Fibroblast of skin of right quadriceps (primary cell): ENCODE data around the gene MRPS11.
A peak's percentile ranks its signal among the peaks of the same experiment; 100 is the strongest.
"Not testable (repeated sequence)": the region's sequence is repeated elsewhere in the genome, so short reads cannot be mapped to it uniquely, and the experiment has no call there.

Source experiments
- DNase-seq: peaks from one replicate; pipeline ENCODE4 v3.0.0-alpha.2; 2013

The MRPS11 gene

DNA sequence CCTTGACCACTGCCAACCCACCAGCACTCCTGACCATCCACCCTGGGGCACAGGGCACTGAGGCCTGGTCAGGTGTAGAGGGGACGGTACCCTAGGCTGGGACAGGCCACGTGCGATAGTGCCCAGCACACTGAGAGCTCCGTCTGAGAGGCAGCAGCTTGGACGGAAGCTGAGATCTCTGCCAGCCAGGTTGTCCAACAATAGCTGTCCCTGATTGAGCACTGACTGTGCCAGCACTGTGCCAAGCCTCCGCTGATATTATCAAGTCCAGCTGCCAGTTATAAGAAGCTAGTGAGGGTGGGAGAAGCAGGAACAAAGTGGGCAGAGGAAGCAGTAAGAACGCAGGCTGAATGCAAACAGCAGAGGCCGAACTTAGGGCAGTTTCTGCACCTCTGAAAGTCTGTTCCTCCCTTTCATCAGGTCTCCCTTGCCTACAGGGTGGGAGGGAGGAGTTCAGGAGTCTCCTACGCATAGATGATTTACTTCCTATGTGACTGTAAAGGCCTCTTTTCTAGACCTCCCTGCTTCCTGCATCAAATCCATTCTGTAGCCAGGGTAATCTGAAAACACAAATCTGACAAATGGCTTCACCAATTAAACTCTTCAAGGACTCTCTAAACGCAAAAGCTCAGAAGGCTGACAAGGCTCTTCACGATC lies 29.7 kb downstream of the MRPS11 start:
- DNase-seq, result no peak

GRCh38 chr15:88498996-88499395 lies 31.5 kb downstream of the MRPS11 start:
- DNase-seq, result no peak

DNA sequence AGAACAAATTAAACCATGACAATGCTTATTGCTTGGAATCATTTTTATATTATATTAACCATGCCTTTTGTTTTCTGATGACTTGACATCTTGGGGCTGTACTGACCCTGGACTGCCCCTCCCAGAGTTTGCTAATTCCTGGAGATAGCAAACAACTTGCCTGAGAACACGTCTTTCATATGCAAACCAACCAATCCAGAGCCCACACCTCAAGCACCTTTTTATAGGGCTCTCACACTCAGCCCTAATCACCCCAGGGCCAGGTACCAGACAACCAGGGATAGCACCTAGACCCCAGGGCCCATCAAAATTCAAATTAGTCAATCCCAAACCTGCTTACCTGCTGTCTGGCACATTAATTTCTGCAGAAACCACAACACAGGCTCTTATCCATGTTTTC lies 36.9 kb downstream of the MRPS11 start:
- no peak for DNase-seq

DNA sequence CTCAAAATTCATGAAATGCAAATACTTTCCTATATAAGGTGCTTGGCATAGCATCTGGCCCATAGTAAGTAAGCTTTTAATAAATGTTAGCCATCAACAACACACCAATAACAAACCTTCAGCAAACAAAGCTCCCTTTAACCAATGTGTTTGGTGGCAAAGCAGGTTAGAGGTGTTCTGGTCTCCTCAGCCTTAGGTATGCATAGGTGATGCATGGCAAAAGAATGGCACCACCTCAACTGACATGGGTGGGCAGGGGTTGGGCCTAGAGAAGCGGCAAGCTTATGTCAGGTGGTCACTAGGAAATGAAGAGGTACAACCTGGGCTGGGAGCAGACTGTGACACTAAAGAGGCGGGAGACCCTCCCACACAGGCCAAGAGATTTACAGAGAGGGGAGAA lies 38.2 kb downstream of the MRPS11 start:
- DNase-seq, result no peak

DNA sequence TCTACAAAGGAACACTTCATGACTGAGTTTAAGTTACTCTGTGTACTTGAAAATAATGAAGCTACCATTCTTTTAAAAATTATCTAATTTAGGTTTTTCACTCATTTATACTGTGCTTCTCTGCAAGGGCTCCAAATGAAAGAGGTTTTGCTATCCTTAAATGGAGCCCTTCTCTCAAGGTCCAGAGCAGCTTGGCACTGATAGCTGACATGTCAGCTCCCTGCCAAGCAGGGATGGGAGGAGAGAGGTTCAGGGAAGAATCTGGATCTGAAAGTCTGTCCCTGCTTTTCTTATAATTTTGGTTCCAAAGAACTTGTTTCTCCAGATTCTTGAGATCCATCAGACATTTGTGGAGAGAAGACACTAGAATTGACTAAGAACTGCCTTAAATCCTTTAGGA lies 39.1 kb downstream of the MRPS11 start:
- DNase-seq, result no peak

DNA sequence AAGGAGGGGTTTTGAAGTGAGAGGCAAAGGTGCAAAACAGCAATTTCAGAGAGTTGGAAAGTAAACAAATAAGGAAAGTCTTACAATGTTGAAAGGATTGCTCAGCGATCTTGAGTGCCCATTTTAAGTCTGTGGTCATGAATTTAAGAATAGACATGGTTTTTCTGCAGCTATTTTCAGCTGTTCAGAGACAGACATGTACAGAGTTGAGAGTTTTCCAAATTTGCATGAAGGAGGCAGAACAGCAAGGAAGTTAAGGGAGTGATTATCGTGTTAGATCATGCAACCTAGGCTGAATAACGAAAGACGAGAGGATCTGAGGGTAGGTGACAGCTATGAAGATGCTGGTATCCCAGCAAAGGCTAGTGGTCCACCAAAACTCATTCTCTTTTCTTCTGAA lies 41.8 kb downstream of the MRPS11 start:
- DNase-seq, result no peak

DNA sequence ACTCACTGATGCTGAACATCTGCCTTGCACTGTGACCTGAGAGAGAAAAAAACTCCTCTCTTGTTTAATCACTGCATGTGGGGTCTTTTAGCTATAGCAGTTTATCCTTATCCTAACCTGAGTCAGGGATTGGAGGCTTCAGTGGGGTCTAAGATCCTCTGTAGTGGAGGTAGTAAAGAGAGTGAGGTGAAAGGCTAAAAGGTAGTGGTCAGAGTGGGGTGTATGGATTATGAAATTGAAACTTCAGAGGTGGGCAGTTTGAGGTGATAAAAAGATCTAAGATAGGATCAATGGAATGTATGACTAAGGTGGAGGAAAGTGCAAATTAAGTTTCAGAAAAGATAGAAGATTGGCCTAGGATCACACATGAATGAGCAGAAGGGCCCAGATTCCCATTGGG lies 42.5 kb downstream of the MRPS11 start:
- no peak for DNase-seq

DNA sequence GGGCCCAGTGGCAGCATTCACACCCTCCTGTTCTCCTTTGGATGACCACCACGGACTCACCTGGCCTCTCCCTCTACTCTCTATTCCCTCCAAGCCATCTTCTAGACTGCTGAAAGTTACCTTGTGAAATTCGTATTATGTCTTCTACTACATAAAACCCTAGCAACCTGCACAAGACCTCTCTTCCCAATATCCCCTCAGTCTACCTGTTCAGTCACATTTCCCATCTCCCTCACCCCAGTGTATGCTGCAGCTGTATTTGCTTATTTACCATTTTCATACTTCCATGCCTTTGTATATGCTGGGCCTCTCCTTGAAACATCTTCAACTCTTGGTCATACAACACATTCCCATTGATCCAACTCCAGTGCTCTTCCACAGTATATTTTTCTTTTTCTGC lies 43.7 kb downstream of the MRPS11 start:
- no peak for DNase-seq

DNA sequence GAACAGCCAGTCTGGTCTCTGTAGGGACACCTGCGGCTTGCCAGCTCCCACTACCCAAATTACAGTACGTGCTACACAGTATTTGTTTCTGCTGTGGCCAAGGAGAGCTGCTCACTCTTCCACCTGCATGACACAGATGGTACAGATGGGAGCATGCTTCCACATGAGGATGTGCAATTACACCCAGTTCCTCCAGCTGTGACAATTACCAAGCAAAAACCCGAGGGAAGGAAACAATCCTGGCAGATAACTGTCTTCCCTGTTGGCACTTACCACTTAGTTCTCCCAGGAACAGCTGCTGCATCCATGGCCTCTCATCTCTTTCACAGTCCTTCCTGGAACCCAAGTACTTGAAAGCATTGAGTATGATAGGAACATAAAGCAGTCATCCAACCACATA lies 44.6 kb downstream of the MRPS11 start:
- peak; percentile 4 for DNase-seq

- DNase-seq, result peak; percentile 59
Measured at GRCh38 chr15:88512601-88513000, 45.1 kb downstream of the MRPS11 start.

GRCh38 chr15:88513195-88513594 lies 45.7 kb downstream of the MRPS11 start:
- peak; percentile 63 for DNase-seq

DNA sequence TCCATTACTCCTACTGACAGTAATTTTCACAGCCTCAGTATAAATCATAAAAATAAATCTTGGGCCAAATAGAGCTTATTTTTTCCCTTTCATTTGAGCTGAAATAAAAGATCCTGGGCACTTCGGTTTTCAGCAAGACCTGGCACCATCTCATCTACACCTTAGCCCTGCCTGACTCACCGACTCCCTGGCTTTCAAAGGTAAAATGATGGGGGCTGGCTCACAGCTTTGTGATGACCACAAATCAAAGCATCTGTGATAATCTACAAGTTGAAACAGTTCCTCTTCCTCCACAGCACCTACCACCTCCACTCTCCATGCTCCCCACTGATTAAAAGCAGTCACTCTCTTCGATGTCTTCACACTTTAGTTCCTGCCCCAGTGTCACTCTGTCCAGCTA lies 51.4 kb downstream of the MRPS11 start:
- DNase-seq, result no peak

DNA sequence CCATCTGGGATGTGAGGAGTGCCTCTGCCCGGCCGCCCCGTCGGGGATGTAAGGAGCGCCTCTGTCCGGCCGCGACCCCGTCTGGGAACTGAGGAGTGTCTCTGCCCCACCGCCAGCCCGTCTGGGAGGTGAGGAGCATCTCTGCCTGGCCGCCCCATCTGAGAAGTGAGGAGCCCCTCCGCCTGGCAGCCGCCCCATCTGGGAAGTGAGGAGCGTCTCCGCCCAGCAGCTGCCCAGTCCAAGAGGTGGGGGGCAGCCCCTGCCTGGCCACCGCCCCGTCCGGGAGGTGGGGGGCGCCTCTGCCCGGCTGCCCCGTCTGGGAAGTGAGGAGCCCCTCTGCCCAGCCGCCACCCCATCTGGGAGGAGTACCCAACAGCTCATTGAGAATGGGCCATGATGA lies 56.6 kb downstream of the MRPS11 start:
- DNase-seq, result not testable (repeated sequence)

DNA sequence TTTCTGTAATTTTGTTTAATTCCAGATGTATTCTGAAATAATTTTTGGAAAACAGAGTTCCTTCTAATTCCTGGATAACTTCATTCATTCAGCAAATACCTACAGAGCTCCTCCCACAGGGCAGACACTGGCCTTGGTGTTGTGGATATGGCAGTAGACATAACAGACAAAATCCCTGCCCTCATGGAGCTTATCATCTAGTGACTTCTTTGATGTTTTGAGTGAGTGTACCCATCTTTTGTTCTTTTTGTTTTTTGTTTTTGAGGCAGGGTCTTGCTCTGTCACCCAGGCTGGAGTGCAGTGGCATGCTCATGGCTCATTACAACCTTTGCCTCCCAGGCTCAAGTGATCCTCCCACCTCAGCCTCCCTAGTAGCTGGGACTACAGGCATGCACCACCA lies 57.9 kb downstream of the MRPS11 start:
- no peak for DNase-seq

DNA sequence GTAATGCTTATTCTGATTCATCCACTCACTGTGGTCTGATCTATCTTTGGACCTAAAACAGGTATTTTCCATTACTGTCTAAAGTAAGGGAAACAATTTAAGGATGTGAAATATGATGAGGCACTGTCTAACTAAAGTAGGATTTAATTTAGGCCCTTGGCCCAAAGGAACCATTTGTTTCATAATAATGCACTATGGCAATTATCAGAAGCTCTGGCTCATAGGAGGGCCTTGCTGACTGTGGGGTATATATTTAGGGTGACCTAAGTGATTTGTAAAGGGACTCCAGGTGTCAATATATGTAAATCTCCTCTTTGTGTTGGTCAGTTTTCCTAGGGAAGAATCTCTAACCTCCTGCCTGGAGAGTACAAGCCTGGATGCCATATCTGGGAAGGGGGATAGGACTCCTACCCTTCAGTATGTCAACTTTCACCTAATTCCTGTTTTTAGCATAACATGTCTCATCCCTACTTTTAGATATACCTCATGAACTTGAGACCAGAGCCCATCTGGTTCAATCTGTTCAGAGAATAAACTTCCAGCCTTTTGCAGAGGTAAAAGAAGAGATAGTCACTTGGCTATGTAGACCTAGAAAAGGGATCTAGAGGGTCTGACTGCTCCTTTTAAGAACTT lies 58.9 kb downstream of the MRPS11 start:
- DNase-seq, result no peak

- DNase-seq, result peak; percentile 13
Measured at GRCh38 chr15:88529021-88529630, 61.6 kb downstream of the MRPS11 start.
